Urinary bladder (tissue), 4 donors: ENCODE data around the gene UBE2K. TPM values are rescaled to one million over a fixed set of nuclear protein-coding genes. Genes with fewer than 3 reads are reported as not detected.
"Not testable (repeated sequence)": the region's sequence is repeated elsewhere in the genome, so short reads cannot be mapped to it uniquely, and the experiment has no call there.

Experiments
- DNase-seq: peaks from one replicate; pipeline ENCODE4 v3.0.0-alpha.2; 2015; ENCODE audit errors: extremely low spot score
- H3K27ac ChIP-seq: one replicate; pipeline ENCODE4 v1.5.1; 2013; ENCODE audit warnings: low read depth, mild to moderate bottlenecking, moderate library complexity
- H3K36me3 ChIP-seq: one replicate; pipeline ENCODE4 v1.6.1; 2013; ENCODE audit warnings: mild to moderate bottlenecking, moderate library complexity; ENCODE audit not compliant: insufficient read depth
- H3K4me1 ChIP-seq: one replicate; pipeline ENCODE4 v1.6.1; 2013; ENCODE audit warnings: mild to moderate bottlenecking, moderate library complexity; ENCODE audit not compliant: insufficient read depth
- H3K4me3 ChIP-seq: one replicate; pipeline ENCODE4 v1.5.1; 2013; ENCODE audit warnings: low read depth, low read length
- WGBS: extraction: QIAGEN DNeasy Blood & Tissue Kit; methylation state at CpG from one replicate; pipeline ENCODE4 v1.1.7; 2013; 5-methylcytosine and 5-hydroxymethylcytosine counted together
- polyA plus RNA-seq: library from polyadenylated mRNA; stranded (reverse); fragments of 200-250 nt; gene quantifications from one replicate; pipeline ENCODE4 v1.2.3, GENCODE V29; 2013
- total RNA-seq: library from RNA; depleted of rRNA; stranded (reverse); fragments of >200 nt; gene quantifications from one replicate; pipeline ENCODE4 v1.2.3, GENCODE V29; 2014
- donor health status: healthy with polysubstance abuse.
- donor health status: healthy.

UBE2K gene
- total and polyA plus RNA-seq, 2 donors, result 29.5 to 48.3 TPM

- Histone ChIP-seq H3K4me3 (no peak overlapping the region), H3K27ac (no peak overlapping the region), H3K4me1 (no peaks in the 10 kb centered on the region), H3K36me3 (no peaks in the 10 kb centered on the region)
- DNase-seq, result no peak
- 56% methylated on average over 3 of the region's 3 CpGs for WGBS
Measured at GRCh38 chr4:39664828-39665731, 32.9 kb upstream of the UBE2K start.

GRCh38 chr4:39667706-39668105 lies 30.2 kb upstream of the UBE2K start:
- Histone ChIP-seq H3K4me1 (no peaks in the 10 kb centered on the region), H3K36me3 (no peaks in the 10 kb centered on the region), H3K27ac (no peak overlapping the region), H3K4me3 (no peak overlapping the region)
- DNase-seq, result no peak
- 34% methylated on average over 1 of the region's 1 CpG for WGBS

- Histone ChIP-seq H3K4me1 (no peaks in the 10 kb centered on the region), H3K36me3 (no peaks in the 10 kb centered on the region), H3K27ac (no peak overlapping the region), H3K4me3 (no peak overlapping the region)
- no peak for DNase-seq
- 39% methylated on average over 2 of the region's 2 CpGs for WGBS
Measured at GRCh38 chr4:39668887-39669286, 29.0 kb upstream of the UBE2K start.

DNA sequence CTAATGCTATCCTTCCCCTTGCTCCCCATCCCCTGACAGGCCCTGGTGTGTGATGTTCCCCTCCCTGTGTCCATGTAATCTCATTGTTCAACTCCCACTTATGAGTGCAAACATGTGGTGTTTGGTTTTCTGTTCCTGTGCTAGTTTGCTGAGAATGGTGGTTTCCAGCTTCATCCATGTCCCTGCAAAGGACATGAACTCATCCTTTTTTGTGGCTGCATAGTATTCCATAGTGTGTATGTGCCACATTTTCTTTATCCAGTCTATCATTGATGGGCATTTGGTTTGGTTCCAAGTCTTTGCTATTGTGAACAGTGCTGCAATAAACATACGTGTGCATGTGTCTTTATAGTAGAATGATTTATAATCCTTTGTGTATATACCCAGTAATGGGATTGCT lies 27.6 kb upstream of the UBE2K start:
- not testable (repeated sequence) for H3K36me3 ChIP-seq, DNase-seq, H3K4me1 ChIP-seq, H3K4me3 ChIP-seq, H3K27ac ChIP-seq
- 73% methylated on average over 1 of the region's 1 CpG for WGBS

GRCh38 chr4:39675681-39676080 lies 22.3 kb upstream of the UBE2K start:
- not testable (repeated sequence) for H3K36me3 ChIP-seq, H3K4me1 ChIP-seq, H3K4me3 ChIP-seq, H3K27ac ChIP-seq, DNase-seq
- WGBS, result 94% methylated on average over 10 of the region's 10 CpGs

DNA sequence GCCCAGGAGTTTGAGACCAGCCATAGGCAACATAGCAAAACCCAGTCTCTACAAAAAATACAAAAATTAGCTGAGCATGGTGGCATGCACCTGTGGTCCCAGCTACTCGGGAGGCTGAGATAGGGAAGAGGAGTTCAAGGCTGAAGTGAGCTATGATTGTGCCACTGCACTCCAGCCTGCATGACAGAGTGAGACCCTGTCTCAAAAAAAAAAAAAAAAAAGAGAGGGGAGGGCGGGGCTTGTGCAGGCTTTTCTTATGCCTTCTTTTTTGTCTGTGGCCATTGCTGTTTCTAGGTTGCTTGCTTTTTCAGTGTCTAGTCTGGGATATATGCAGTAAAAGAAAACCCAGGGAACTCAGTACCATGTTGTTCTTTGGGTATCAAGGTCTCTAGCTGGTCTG lies 16.9 kb upstream of the UBE2K start:
- not testable (repeated sequence) for DNase-seq
- WGBS, result 94% methylated on average over 2 of the region's 2 CpGs

DNA sequence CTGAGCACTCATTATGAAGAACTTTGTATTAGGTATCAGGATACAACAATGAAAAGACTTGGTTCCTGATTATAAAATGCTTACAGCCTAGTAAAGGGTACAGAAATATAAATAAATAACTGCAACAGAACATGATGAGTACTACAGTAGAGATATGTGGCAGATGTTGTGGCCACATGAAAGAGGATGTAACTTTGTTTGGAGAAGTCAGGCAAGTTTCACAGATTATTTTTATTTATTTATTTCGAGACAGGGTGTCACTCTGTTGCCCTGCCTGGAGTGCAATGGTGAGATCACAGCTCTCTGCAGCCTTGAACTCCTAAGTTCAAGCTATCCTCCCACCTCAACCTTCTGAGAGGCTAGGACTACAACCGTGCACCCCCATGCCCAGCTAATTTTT lies 15.8 kb upstream of the UBE2K start:
- DNase-seq, result no peak
- no peak overlapping the region for H3K4me3 ChIP-seq
- H3K4me1 ChIP-seq, result no peaks in the 10 kb centered on the region
- H3K36me3 ChIP-seq, result no peaks in the 10 kb centered on the region
- no peak overlapping the region for H3K27ac ChIP-seq
- 71% methylated on average over 2 of the region's 2 CpGs for WGBS

More for the DNA sequence above, 16.9 kb upstream of the UBE2K start:
- not testable (repeated sequence) for H3K4me1 ChIP-seq, H3K36me3 ChIP-seq, H3K4me3 ChIP-seq, H3K27ac ChIP-seq

DNA sequence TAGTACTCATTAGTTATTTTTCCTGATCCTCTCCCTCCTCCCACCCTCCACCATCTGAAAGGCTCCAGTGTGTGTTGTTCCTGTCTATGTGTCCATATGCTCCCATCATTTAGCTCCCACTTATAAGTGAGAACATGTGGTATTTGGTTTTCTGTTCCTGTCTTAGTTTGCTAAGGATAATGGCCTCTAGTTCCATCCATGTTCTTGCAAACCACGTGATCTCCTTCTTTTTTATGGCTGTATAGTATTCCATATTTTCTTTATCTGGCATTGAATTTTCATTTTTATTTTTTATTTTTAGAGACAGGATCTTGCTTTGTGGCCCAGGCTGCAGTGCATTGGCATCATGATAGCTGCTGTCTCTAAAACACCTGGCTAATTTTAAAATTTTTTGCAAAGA lies 11.9 kb upstream of the UBE2K start:
- 0% methylated on average over 1 of the region's 1 CpG for WGBS
- Histone ChIP-seq H3K4me1 (no peaks in the 10 kb centered on the region), H3K4me3 (no peak overlapping the region), H3K27ac (no peak overlapping the region), H3K36me3 (no peaks in the 10 kb centered on the region)
- DNase-seq, result no peak

DNA sequence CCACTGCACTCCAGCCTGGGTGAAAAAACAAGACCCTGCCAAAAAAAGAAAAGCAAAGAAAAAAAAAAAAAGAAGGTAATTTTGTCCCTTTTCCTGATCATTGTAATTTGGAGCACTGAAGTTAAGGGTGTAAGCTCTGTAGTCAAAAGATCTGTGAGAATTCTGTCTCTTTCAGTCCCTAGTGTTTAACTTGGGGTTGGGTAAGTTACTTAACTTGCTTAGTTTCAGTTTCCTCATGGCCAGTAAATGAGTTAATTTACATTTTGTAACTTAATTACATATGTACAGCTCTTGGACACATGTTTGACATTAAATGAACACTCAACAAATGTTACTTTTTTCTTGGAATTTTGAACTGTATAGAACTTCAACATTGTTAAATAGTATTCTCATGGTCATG lies 10.9 kb upstream of the UBE2K start:
- Histone ChIP-seq H3K4me1 (no peaks in the 10 kb centered on the region), H3K4me3 (no peak overlapping the region)

DNA sequence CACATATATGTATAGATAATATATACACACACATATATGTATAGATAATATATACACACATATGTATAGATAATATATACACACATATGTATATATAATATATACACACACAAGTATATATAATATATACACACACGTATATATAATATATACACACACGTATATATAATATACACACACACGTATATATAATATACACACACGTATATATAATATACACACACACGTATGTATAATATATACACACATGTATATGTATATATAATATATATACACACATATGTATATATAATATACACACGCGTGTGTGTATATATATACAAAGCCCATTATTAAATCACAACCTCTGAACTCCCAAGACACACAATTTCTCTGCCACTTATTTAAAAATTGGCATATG lies 8.0 kb upstream of the UBE2K start:
- 43% methylated on average over 7 of the region's 7 CpGs for WGBS
- DNase-seq, result no peak
- Histone ChIP-seq H3K4me3 (no peak overlapping the region), H3K4me1 (no peaks in the 10 kb centered on the region), H3K36me3 (no peaks in the 10 kb centered on the region), H3K27ac (no peak overlapping the region)

More for the DNA sequence above, 10.9 kb upstream of the UBE2K start:
- H3K36me3 ChIP-seq, result no peaks in the 10 kb centered on the region
- H3K27ac ChIP-seq, result no peak overlapping the region
- no peak for DNase-seq

DNA sequence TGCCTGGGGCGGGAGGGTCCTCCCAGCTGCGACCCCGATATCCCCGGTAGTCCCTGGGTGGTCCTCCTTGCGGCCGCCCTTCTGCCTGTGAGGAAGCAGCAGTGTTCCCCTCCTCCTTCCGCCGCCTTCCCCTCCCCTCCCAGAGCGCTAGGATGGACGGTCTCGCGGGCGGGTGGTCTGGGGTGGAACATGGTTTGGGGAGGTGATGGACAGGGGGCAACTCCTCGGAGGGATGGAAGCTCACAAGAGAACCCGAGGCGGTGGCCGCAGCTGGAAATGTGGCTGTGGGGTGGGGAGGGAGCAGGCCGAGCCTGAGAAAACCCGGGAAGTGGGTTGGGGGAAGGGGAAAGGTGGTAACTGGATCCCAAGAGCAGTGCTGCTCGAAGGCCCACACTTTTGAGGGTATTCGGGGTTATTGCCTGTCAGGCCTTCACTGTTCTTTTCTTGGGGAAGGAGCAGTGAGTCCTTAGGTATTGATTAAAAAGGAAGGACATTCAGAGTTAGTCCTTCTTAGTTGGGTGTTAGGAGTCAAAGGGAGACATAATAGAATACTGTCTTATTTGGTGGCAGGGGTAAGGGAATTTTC lies 581 bp downstream of the UBE2K start:
- H3K4me1 ChIP-seq, result peaks cover 1% of the 10 kb centered on the region
- H3K4me3 ChIP-seq, result peak overlapping the region; percentile 71
- peaks cover 1% of the 10 kb centered on the region for H3K36me3 ChIP-seq
- peak overlapping the region; percentile 83 for H3K27ac ChIP-seq
- peak; percentile 4 for DNase-seq
- under 1% methylated on average over 21 of the region's 21 CpGs for WGBS

GRCh38 chr4:39699687-39700409 lies 1.9 kb downstream of the UBE2K start:
- H3K27ac ChIP-seq, result no peak overlapping the region
- H3K4me1 ChIP-seq, result peaks cover 1% of the 10 kb centered on the region
- whole genome bisulfite sequencing, result 6% methylated on average over 4 of the region's 4 CpGs
- H3K36me3 ChIP-seq, result peaks cover 1% of the 10 kb centered on the region
- H3K4me3 ChIP-seq, result no peak overlapping the region
- DNase-seq, result no peak

DNA sequence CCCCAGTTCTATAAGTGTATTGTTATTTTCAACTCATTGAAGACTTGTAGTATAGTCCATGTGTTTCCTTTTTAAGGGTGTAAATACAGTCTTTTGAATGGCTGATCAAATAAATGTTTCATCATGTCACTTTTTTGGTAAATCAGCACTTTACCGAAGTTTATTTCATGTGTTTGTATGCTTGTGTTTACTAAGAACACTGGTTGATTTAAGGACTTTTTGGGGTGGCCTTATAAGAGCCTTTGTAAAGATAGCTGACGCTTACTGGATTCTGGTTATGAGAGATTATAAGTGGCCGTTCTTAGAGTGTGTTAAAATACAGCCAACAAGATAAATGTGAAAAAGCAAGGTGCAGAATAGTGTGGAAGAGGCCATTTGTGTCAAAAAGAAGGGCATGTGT lies 2.6 kb downstream of the UBE2K start:
- Histone ChIP-seq H3K4me1 (peaks cover 1% of the 10 kb centered on the region), H3K36me3 (peaks cover 1% of the 10 kb centered on the region), H3K27ac (no peak overlapping the region), H3K4me3 (no peak overlapping the region)
- 33% methylated on average over 3 of the region's 3 CpGs for WGBS
- no peak for DNase-seq

DNA sequence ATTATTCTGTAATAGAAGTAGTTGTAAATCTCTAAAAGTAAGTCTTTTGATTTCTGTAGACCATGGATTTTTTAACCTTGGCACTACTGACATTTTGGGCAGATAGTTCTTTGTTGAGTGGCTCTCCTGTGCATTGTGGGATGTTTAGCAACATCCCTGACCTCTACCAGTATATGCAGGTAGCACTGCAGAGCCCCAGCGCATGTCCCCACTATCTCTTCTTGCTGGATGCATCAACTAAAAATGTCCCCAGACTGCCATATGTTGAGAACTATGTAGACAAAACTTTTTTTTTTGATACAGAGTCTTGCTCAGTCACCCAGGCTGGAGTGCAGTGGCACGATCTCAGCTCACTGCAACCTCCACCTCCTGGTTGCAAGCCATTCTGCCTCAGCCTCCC lies 4.8 kb downstream of the UBE2K start:
- WGBS, result 91% methylated on average over 2 of the region's 2 CpGs
- H3K4me3 ChIP-seq, result no peak overlapping the region
- DNase-seq, result no peak
- no peak overlapping the region for H3K27ac ChIP-seq
- peaks cover 4% of the 10 kb centered on the region for H3K4me1 ChIP-seq
- H3K36me3 ChIP-seq, result peaks cover 1% of the 10 kb centered on the region
